HEK293 (cell line): ENCODE data around the gene MTA1.
A peak's percentile ranks its signal among the peaks of the same experiment; 100 is the strongest.

Experiments used
- ATF2 ChIP-seq: fragments of 450-650 bp; formaldehyde crosslinking; IDR thresholded peaks from 2 replicates; pipeline ENCODE4 v1.5.1; 2016; ENCODE audit warnings: missing biosample characterization, missing genetic modification characterization, low read depth
- KLF16 ChIP-seq: fragments of 450-650 bp; formaldehyde crosslinking; IDR thresholded peaks from 2 replicates; pipeline ENCODE4 v1.5.1; 2017; ENCODE audit warnings: missing biosample characterization, missing genetic modification characterization
- OSR2 ChIP-seq: fragments of 450-650 bp; formaldehyde crosslinking; IDR thresholded peaks from 2 replicates; pipeline ENCODE4 v1.5.1; 2016; ENCODE audit warnings: missing biosample characterization, missing genetic modification characterization
- RBAK ChIP-seq: fragments of 450-650 bp; formaldehyde crosslinking; IDR thresholded peaks from 2 replicates; pipeline ENCODE4 v1.5.1; 2016; ENCODE audit warnings: missing biosample characterization, missing genetic modification characterization
- SP2 ChIP-seq: fragments of 450-650 bp; formaldehyde crosslinking; IDR thresholded peaks from 2 replicates; pipeline ENCODE4 v1.5.1; 2016; ENCODE audit warnings: missing biosample characterization, missing genetic modification characterization
- TRIM28 ChIP-seq: IDR thresholded peaks from 2 replicates; pipeline ENCODE4 v1.6.1; 2011; ENCODE audit warnings: low read length, control low read depth, borderline replicate concordance
- ZNF155 ChIP-seq: fragments of 450-650 bp; formaldehyde crosslinking; IDR thresholded peaks from 2 replicates; pipeline ENCODE4 v1.5.1; 2016; ENCODE audit warnings: missing biosample characterization, missing genetic modification characterization
- ZNF24 ChIP-seq: fragments of 450-650 bp; formaldehyde crosslinking; IDR thresholded peaks from 2 replicates; pipeline ENCODE4 v1.5.1; 2016; ENCODE audit warnings: missing biosample characterization, missing genetic modification characterization
- ZNF248 ChIP-seq: fragments of 450-650 bp; formaldehyde crosslinking; IDR thresholded peaks from 2 replicates; pipeline ENCODE4 v1.5.1; 2017; ENCODE audit warnings: missing biosample characterization, missing genetic modification characterization
- ZNF26 ChIP-seq: fragments of 450-650 bp; formaldehyde crosslinking; IDR thresholded peaks from 2 replicates; pipeline ENCODE4 v1.5.1; 2016; ENCODE audit warnings: missing biosample characterization, missing genetic modification characterization
- ZNF302 ChIP-seq: fragments of 450-650 bp; formaldehyde crosslinking; IDR thresholded peaks from 2 replicates; pipeline ENCODE4 v1.5.1; 2016; ENCODE audit warnings: missing biosample characterization, missing genetic modification characterization, low read depth
- ZNF366 ChIP-seq: fragments of 450-650 bp; formaldehyde crosslinking; conservative IDR thresholded peaks from 2 replicates; pipeline ENCODE4 v1.5.1; 2016; ENCODE audit warnings: missing biosample characterization, missing genetic modification characterization
- ZNF394 ChIP-seq: fragments of 450-650 bp; formaldehyde crosslinking; IDR thresholded peaks from 2 replicates; pipeline ENCODE4 v1.5.1; 2016; ENCODE audit warnings: missing biosample characterization, missing genetic modification characterization, mild to moderate bottlenecking, moderate library complexity, borderline replicate concordance
- ZNF416 ChIP-seq: fragments of 450-650 bp; formaldehyde crosslinking; IDR thresholded peaks from 2 replicates; pipeline ENCODE4 v1.5.1; 2016; ENCODE audit warnings: missing biosample characterization, missing genetic modification characterization
- ZNF514 ChIP-seq: fragments of 450-650 bp; formaldehyde crosslinking; IDR thresholded peaks from 2 replicates; pipeline ENCODE4 v1.5.1; 2016; ENCODE audit warnings: missing biosample characterization, missing genetic modification characterization
- ZNF529 ChIP-seq: fragments of 450-650 bp; formaldehyde crosslinking; IDR thresholded peaks from 2 replicates; pipeline ENCODE4 v1.5.1; 2017; ENCODE audit warnings: missing genetic modification characterization, missing biosample characterization; ENCODE audit not compliant: insufficient replicate concordance
- ZNF629 ChIP-seq: fragments of 450-650 bp; formaldehyde crosslinking; IDR thresholded peaks from 2 replicates; pipeline ENCODE4 v1.5.1; 2017; ENCODE audit warnings: missing biosample characterization, missing genetic modification characterization
- ZNF645 ChIP-seq: fragments of 450-650 bp; formaldehyde crosslinking; IDR thresholded peaks from 2 replicates; pipeline ENCODE4; 2016; ENCODE audit warnings: missing biosample characterization, missing genetic modification characterization
- ZNF658 ChIP-seq: fragments of 450-650 bp; formaldehyde crosslinking; IDR thresholded peaks from 2 replicates; pipeline ENCODE4; 2016; ENCODE audit warnings: missing biosample characterization, missing genetic modification characterization
- ZNF777 ChIP-seq: fragments of 450-650 bp; formaldehyde crosslinking; IDR thresholded peaks from 2 replicates; pipeline ENCODE4 v1.5.1; 2017; ENCODE audit warnings: missing biosample characterization, missing genetic modification characterization, borderline replicate concordance
- ZNF791 ChIP-seq: fragments of 450-650 bp; formaldehyde crosslinking; IDR thresholded peaks from 2 replicates; pipeline ENCODE4 v1.5.1; 2016; ENCODE audit warnings: missing biosample characterization, missing genetic modification characterization
- ZSCAN23 ChIP-seq: fragments of 450-650 bp; formaldehyde crosslinking; IDR thresholded peaks from 2 replicates; pipeline ENCODE4 v1.5.1; 2016; ENCODE audit warnings: missing biosample characterization, missing genetic modification characterization
- ZXDB ChIP-seq: fragments of 450-650 bp; formaldehyde crosslinking; IDR thresholded peaks from 2 replicates; pipeline ENCODE4 v1.5.1; 2016; ENCODE audit warnings: missing biosample characterization, missing genetic modification characterization
- TF ChIP-seq, protein P1 (sequence below): fragments of 450-650 bp; formaldehyde crosslinking; IDR thresholded peaks from 2 replicates; pipeline ENCODE4 v1.5.1; 2017; ENCODE audit warnings: missing biosample characterization, missing genetic modification characterization
- TF ChIP-seq, protein P2 (sequence below): fragments of 450-650 bp; formaldehyde crosslinking; IDR thresholded peaks from 2 replicates; pipeline ENCODE4 v1.5.1; 2016; ENCODE audit warnings: missing biosample characterization, missing genetic modification characterization
- TF ChIP-seq, protein P3 (sequence below): fragments of 450-650 bp; IDR thresholded peaks from 2 replicates; pipeline ENCODE4 v1.5.1; 2018; ENCODE audit warnings: missing biosample characterization, missing genetic modification characterization
- TF ChIP-seq, protein P4 (sequence below): fragments of 450-650 bp; formaldehyde crosslinking; IDR thresholded peaks from 2 replicates; pipeline ENCODE4 v1.5.1; 2016; ENCODE audit warnings: missing biosample characterization, missing genetic modification characterization, low read depth

Gene MTA1

GRCh38 chr14:105485739-105486162, 66.1 kb downstream of the MTA1 start (continued):
- TF ChIP-seq ZNF26 (tag by site-specific recombination) = no peak
- TF ChIP-seq, protein P1, sequence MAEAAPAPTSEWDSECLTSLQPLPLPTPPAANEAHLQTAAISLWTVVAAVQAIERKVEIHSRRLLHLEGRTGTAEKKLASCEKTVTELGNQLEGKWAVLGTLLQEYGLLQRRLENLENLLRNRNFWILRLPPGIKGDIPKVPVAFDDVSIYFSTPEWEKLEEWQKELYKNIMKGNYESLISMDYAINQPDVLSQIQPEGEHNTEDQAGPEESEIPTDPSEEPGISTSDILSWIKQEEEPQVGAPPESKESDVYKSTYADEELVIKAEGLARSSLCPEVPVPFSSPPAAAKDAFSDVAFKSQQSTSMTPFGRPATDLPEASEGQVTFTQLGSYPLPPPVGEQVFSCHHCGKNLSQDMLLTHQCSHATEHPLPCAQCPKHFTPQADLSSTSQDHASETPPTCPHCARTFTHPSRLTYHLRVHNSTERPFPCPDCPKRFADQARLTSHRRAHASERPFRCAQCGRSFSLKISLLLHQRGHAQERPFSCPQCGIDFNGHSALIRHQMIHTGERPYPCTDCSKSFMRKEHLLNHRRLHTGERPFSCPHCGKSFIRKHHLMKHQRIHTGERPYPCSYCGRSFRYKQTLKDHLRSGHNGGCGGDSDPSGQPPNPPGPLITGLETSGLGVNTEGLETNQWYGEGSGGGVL (tag by site-specific recombination) = no peak
- no peak for TF ChIP-seq ZNF394 (tag by site-specific recombination)
- TF ChIP-seq ZNF645 = no peak
- no peak for TF ChIP-seq ZNF302
- no peak for TF ChIP-seq TRIM28
- TF ChIP-seq ZXDB (tag by site-specific recombination) = no peak
- no peak for TF ChIP-seq ZNF791 (tag by site-specific recombination)
- TF ChIP-seq ZNF155 (tag by site-specific recombination) = no peak
- no peak for TF ChIP-seq ZNF529 (tag by site-specific recombination)
- TF ChIP-seq, protein P2, sequence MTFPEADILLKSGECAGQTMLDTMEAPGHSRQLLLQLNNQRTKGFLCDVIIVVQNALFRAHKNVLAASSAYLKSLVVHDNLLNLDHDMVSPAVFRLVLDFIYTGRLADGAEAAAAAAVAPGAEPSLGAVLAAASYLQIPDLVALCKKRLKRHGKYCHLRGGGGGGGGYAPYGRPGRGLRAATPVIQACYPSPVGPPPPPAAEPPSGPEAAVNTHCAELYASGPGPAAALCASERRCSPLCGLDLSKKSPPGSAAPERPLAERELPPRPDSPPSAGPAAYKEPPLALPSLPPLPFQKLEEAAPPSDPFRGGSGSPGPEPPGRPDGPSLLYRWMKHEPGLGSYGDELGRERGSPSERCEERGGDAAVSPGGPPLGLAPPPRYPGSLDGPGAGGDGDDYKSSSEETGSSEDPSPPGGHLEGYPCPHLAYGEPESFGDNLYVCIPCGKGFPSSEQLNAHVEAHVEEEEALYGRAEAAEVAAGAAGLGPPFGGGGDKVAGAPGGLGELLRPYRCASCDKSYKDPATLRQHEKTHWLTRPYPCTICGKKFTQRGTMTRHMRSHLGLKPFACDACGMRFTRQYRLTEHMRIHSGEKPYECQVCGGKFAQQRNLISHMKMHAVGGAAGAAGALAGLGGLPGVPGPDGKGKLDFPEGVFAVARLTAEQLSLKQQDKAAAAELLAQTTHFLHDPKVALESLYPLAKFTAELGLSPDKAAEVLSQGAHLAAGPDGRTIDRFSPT = no peak
- peak; percentile 45; the same call in 1 of the 2 replicates for TF ChIP-seq SP2 (tag by site-specific recombination)
- TF ChIP-seq RBAK (tag by site-specific recombination) = no peak
- TF ChIP-seq, protein P3, sequence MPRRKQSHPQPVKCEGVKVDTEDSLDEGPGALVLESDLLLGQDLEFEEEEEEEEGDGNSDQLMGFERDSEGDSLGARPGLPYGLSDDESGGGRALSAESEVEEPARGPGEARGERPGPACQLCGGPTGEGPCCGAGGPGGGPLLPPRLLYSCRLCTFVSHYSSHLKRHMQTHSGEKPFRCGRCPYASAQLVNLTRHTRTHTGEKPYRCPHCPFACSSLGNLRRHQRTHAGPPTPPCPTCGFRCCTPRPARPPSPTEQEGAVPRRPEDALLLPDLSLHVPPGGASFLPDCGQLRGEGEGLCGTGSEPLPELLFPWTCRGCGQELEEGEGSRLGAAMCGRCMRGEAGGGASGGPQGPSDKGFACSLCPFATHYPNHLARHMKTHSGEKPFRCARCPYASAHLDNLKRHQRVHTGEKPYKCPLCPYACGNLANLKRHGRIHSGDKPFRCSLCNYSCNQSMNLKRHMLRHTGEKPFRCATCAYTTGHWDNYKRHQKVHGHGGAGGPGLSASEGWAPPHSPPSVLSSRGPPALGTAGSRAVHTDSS (tag by site-specific recombination) = no peak
- no peak for TF ChIP-seq ZNF658 (tag by site-specific recombination)
- no peak for TF ChIP-seq OSR2 (tag by site-specific recombination)
- no peak for TF ChIP-seq ATF2 (tag by site-specific recombination)
- no peak for TF ChIP-seq ZNF777 (tag by site-specific recombination)
- no peak for TF ChIP-seq ZSCAN23 (tag by site-specific recombination)
- no peak for TF ChIP-seq ZNF416 (tag by site-specific recombination)
- TF ChIP-seq ZNF248 (tag by site-specific recombination) = no peak
- TF ChIP-seq, protein P4, sequence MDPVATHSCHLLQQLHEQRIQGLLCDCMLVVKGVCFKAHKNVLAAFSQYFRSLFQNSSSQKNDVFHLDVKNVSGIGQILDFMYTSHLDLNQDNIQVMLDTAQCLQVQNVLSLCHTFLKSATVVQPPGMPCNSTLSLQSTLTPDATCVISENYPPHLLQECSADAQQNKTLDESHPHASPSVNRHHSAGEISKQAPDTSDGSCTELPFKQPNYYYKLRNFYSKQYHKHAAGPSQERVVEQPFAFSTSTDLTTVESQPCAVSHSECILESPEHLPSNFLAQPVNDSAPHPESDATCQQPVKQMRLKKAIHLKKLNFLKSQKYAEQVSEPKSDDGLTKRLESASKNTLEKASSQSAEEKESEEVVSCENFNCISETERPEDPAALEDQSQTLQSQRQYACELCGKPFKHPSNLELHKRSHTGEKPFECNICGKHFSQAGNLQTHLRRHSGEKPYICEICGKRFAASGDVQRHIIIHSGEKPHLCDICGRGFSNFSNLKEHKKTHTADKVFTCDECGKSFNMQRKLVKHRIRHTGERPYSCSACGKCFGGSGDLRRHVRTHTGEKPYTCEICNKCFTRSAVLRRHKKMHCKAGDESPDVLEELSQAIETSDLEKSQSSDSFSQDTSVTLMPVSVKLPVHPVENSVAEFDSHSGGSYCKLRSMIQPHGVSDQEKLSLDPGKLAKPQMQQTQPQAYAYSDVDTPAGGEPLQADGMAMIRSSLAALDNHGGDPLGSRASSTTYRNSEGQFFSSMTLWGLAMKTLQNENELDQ (tag by site-specific recombination) = no peak
- TF ChIP-seq KLF16 (tag by site-specific recombination) = peak; percentile 65; the same call in 1 of the 2 replicates
- no peak for TF ChIP-seq ZNF629
- TF ChIP-seq ZNF366 (tag by site-specific recombination) = no peak
- TF ChIP-seq ZNF514 (tag by site-specific recombination) = no peak
- no peak for TF ChIP-seq ZNF24 (tag by site-specific recombination)
